PC-9 (cell line): ENCODE results near the gene DNAAF1. TPM values are rescaled to one million over a fixed set of nuclear protein-coding genes. Genes with fewer than 3 reads are reported as not detected.

ENCODE experiments used
- BruUV-seq: library from RNA; stranded (reverse); fragments of 400-500 nt; replicated peaks from 2 replicates; lab custom pipeline; 2021; lab: Mats Ljungman, UMichigan
- CTCF ChIA-PET: fragments of 300-600 bp; sonication (Branson Sonifier 250); formaldehyde crosslinking; loops from one replicate; lab custom pipeline; 2022; ENCODE audit warnings: antibody characterized with exemption; lab: Charles Lee
- POLR2A ChIA-PET: fragments of 300-600 bp; sonication (Branson Sonifier 250); formaldehyde crosslinking; loops from one replicate; lab custom pipeline; 2022; ENCODE audit warnings: antibody characterized with exemption; ENCODE audit not compliant: unreplicated experiment; lab: Charles Lee
- DNase-seq, 2 experiments: peaks; one replicate each; pipeline versions ENCODE4 v3.0.0 to v3.0.0-alpha.2; 2015 to 2022; ENCODE audit warnings: mixed read lengths in 1 of 2
- H2AFZ ChIP-seq: fragments of 200-600 bp; sonication (generic); 2 replicates; pipeline ENCODE4 v1.8.1; 2017; ENCODE audit warnings: antibody characterized with exemption
- H3F3A ChIP-seq: fragments of 200-600 bp; sonication (generic); 2 replicates; pipeline ENCODE4 v1.8.1; 2017; ENCODE audit warnings: antibody characterized with exemption, mild to moderate bottlenecking, low read depth; ENCODE audit not compliant: insufficient read depth
- H3K27ac ChIP-seq: fragments of 200-600 bp; sonication (generic); 2 replicates; pipeline ENCODE4 v1.6.1; 2016; ENCODE audit warnings: mixed run types
- H3K27me3 ChIP-seq: fragments of 200-600 bp; sonication (generic); 2 replicates; pipeline ENCODE4 v1.6.1; 2016; ENCODE audit warnings: low read depth, mixed run types; ENCODE audit not compliant: insufficient read depth
- H3K36me3 ChIP-seq: fragments of 200-600 bp; sonication (generic); 2 replicates; pipeline ENCODE4 v1.6.1; 2016; ENCODE audit warnings: low read depth, mixed run types
- H3K4me1 ChIP-seq: fragments of 200-600 bp; sonication (generic); replicated peaks from 2 replicates; pipeline ENCODE4 v1.6.1; 2016; ENCODE audit warnings: mixed run types; ENCODE audit not compliant: insufficient read depth
- H3K4me2 ChIP-seq: fragments of 200-600 bp; sonication (generic); 2 replicates; pipeline ENCODE4 v1.6.1; 2017; ENCODE audit warnings: mixed run types
- H3K4me3 ChIP-seq: fragments of 200-600 bp; sonication (generic); 2 replicates; pipeline ENCODE4 v1.6.1; 2016; ENCODE audit warnings: mixed run types
- H3K79me2 ChIP-seq: fragments of 200-600 bp; sonication (generic); 2 replicates; pipeline ENCODE4 v1.6.1; 2017; ENCODE audit warnings: low read depth, mixed run types
- H3K9me2 ChIP-seq: fragments of 200-600 bp; sonication (generic); 2 replicates; pipeline ENCODE4 v1.8.1; 2017; ENCODE audit warnings: mild to moderate bottlenecking; ENCODE audit not compliant: insufficient read depth
- H3K9me3 ChIP-seq: fragments of 200-600 bp; sonication (generic); 2 replicates; pipeline ENCODE4 v1.8.1; 2016; ENCODE audit warnings: low read depth; ENCODE audit not compliant: insufficient read depth
- H4K20me1 ChIP-seq: fragments of 200-600 bp; sonication (generic); 2 replicates; pipeline ENCODE4 v1.8.1; 2017; ENCODE audit not compliant: insufficient read depth
- CTCF ChIP-seq: fragments of 200-600 bp; sonication (generic); conservative IDR thresholded peaks from 2 replicates; pipeline ENCODE4 v1.6.1; 2017; ENCODE audit warnings: mixed run types, antibody characterized with exemption, mild to moderate bottlenecking, moderate library complexity
- EZH2 ChIP-seq: fragments of 200-600 bp; sonication (generic); IDR thresholded peaks from 2 replicates; pipeline ENCODE4 v1.8.0; 2017; ENCODE audit warnings: antibody characterized with exemption, low read depth
- intact Hi-C: fragments of 100-400 bp; cut with micrococcal nuclease; formaldehyde crosslinking; loops from one replicate; pipeline ENCODE4 v1.10.0; 2022; ENCODE audit not compliant: unreplicated experiment
- total RNA-seq: library from RNA; stranded (reverse); gene quantifications from 2 replicates; pipeline ENCODE4 v1.2.3, GENCODE V29; 2021

The DNAAF1 gene
- total RNA-seq, 1 experiment from 2014 or later = 1.2 TPM

- peaks cover 5% of the 10 kb centered on the region; the same call in 1 of the 2 replicates for H3K27me3 ChIP-seq
These were observed 10.1 kb downstream of the DNAAF1 start for GRCh38 chr16:84155226-84155625.

GRCh38 chr16:84155771-84156170, 10.7 kb downstream of the DNAAF1 start:
- ChIA-PET CTCF (no interaction called here), POLR2A (interaction anchor here (0.6 kb wide), 1 partner anchor 178 kb away, joined by 4 read pairs; no protein-coding TSS in a partner anchor)
- Histone ChIP-seq H3K36me3 (no peaks in the 10 kb centered on the region), H3K4me1 (no peaks in the 10 kb centered on the region), H3K4me3 (no peak overlapping the region), H3K9me3 (0 out of 2 replicates have a peak, but pooled peaks cover 5% of the 10 kb centered on the region), H3K79me2 (no peaks in the 10 kb centered on the region), H3F3A (peaks cover 6% of the 10 kb centered on the region), H3K4me2 (no peak overlapping the region), H4K20me1 (no peaks in the 10 kb centered on the region), H2AFZ (no peak overlapping the region), H3K27ac (no peak overlapping the region), H3K27me3 (peaks cover 5% of the 10 kb centered on the region; the same call in 1 of the 2 replicates), H3K9me2 (no peaks in the 10 kb centered on the region)
- intact Hi-C loops = no loop called here
- TF ChIP-seq EZH2 (no peak), CTCF (no peak)
- no peak for DNase-seq
- no TSS peak for BruUV-seq

More at GRCh38 chr16:84155226-84155625, 10.1 kb downstream of the DNAAF1 start:
- Histone ChIP-seq H3K4me3 (no peak overlapping the region), H3K4me2 (no peak overlapping the region), H3K9me3 (0 out of 2 replicates have a peak, but pooled peaks cover 5% of the 10 kb centered on the region), H3F3A (peaks cover 6% of the 10 kb centered on the region), H3K36me3 (no peaks in the 10 kb centered on the region), H3K79me2 (no peaks in the 10 kb centered on the region), H3K27ac (no peak overlapping the region), H3K9me2 (no peaks in the 10 kb centered on the region), H3K4me1 (no peaks in the 10 kb centered on the region), H4K20me1 (no peaks in the 10 kb centered on the region), H2AFZ (no peak overlapping the region)
- POLR2A ChIA-PET = no interaction called here
- intact Hi-C loops = no loop called here
- BruUV-seq = no TSS peak
- CTCF ChIA-PET = no interaction called here
- TF ChIP-seq EZH2 = no peak
- TF ChIP-seq CTCF = no peak
- DNase-seq = no peak

- no TSS peak for BruUV-seq
- no peaks in the 10 kb centered on the region for H3K36me3 ChIP-seq
- H3F3A ChIP-seq = peaks cover 6% of the 10 kb centered on the region
- peak; percentile 18 to 61 for DNase-seq
- intact Hi-C loops = no loop called here
- no peak overlapping the region for H3K4me2 ChIP-seq
- TF ChIP-seq CTCF = peak; percentile 24; the same call in 1 of the 2 replicates
- TF ChIP-seq EZH2 = no peak
- CTCF ChIA-PET = interaction anchor here (0.6 to 0.7 kb wide), 4 partner anchors 11 to 545 kb away, joined by 3 to 9 read pairs (median 4); partner anchors contain the start of genes DNAAF1 and HSDL1
- no peaks in the 10 kb centered on the region for H3K79me2 ChIP-seq
- 0 out of 2 replicates have a peak, but pooled peaks cover 5% of the 10 kb centered on the region for H3K9me3 ChIP-seq
- H4K20me1 ChIP-seq = no peaks in the 10 kb centered on the region
- POLR2A ChIA-PET = interaction anchor here (0.6 kb wide), 1 partner anchor 178 kb away, joined by 4 read pairs; no protein-coding TSS in a partner anchor
- peaks cover 5% of the 10 kb centered on the region; the same call in 1 of the 2 replicates for H3K27me3 ChIP-seq
- no peak overlapping the region for H2AFZ ChIP-seq
- H3K9me2 ChIP-seq = no peaks in the 10 kb centered on the region
- H3K27ac ChIP-seq = no peak overlapping the region
- H3K4me1 ChIP-seq = no peaks in the 10 kb centered on the region
- H3K4me3 ChIP-seq = no peak overlapping the region
These were observed 11.3 kb downstream of the DNAAF1 start for GRCh38 chr16:84156342-84156784.
